ENCODE data around the gene TUT1.

Gene TUT1

DNA sequence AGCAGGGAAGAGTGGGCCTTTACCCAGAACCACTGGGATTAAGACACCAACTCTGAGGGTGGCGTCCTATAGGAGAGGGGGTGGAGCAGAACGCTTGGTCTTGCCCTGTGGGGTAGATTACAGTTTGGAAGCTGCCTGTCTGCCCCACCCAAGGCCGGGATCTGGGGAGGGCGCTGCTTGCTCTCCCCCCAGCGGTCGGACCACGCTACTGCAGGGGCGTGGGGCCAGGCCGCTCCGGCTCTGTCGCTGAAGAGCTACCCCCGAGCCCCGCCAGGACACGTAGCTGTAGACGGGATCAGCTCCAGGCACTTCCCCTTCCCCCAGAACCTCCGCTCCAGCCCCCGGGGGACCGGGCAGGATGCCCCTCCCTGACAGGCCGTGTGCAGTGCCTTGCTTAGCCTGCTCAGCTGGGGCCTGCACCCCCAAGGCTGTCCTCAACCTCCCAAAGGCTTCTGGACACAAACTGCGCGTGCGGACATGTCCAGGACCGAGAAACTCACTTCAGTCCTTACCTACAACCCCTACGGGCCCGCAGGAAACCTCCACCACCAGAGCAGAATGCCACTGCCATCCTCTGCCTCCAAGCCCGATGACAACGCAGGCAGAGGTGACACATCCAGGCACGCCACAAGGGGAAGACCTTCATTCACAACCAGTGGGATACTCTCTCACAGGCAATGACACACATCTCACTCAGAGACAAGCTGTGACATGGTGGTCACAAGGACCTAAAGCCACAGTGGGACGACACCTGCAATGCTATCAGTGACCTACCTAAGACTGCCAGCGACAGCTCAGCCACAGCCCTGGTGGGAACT, 48.4 kb downstream of the TUT1 start:
- TF ChIP-seq, protein P1, sequence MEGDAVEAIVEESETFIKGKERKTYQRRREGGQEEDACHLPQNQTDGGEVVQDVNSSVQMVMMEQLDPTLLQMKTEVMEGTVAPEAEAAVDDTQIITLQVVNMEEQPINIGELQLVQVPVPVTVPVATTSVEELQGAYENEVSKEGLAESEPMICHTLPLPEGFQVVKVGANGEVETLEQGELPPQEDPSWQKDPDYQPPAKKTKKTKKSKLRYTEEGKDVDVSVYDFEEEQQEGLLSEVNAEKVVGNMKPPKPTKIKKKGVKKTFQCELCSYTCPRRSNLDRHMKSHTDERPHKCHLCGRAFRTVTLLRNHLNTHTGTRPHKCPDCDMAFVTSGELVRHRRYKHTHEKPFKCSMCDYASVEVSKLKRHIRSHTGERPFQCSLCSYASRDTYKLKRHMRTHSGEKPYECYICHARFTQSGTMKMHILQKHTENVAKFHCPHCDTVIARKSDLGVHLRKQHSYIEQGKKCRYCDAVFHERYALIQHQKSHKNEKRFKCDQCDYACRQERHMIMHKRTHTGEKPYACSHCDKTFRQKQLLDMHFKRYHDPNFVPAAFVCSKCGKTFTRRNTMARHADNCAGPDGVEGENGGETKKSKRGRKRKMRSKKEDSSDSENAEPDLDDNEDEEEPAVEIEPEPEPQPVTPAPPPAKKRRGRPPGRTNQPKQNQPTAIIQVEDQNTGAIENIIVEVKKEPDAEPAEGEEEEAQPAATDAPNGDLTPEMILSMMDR (conservative IDR thresholded peaks at IDR 0.05; ENCODE audit: control insufficient read depth, insufficient read depth, low read depth, low read length), result peak; percentile 88
- peak; percentile 86 for DNase-seq (ENCODE audit: low read depth)
- peak overlapping the region; percentile 98 for H3K4me3 ChIP-seq (ENCODE audit: control insufficient read depth, low read depth, low read length)

DNA sequence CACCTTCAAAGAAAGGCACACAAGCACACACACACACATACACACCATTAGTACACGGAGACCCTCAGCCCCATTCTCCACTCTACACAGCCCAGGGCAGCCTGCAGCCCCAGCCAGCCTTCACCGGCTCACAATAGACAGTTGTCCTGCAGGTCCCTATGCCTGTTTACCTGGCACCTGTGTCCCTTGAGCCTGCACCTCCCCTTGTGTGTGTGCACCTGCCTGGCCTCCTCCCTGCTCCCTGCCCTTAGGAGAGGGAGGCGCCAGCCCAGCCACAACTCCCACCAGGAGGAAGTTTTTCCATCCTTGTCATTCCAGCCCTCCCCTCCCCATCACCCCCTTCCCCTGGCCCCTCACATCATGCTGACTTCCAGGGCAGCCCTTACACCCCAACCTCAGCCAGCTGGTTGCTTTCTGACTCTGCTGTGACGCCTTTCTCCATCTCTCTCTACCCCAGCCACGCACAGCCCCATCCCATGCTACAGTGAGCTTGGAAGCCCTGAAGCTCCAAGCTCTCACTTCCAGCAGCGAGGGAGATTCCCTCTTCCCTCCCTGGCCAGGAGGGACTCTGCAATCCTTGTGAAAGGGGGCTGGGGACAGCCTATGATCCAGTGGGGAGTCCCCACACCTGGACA, 49.1 kb downstream of the TUT1 start:
- H3K4me3 ChIP-seq (ENCODE audit: control insufficient read depth, low read depth, low read length), result peak overlapping the region; percentile 98
- TF ChIP-seq, protein P1 (conservative IDR thresholded peaks at IDR 0.05; ENCODE audit: control insufficient read depth, insufficient read depth, low read depth, low read length), result no peak
- DNase-seq (ENCODE audit: low read depth), result no peak

DNA sequence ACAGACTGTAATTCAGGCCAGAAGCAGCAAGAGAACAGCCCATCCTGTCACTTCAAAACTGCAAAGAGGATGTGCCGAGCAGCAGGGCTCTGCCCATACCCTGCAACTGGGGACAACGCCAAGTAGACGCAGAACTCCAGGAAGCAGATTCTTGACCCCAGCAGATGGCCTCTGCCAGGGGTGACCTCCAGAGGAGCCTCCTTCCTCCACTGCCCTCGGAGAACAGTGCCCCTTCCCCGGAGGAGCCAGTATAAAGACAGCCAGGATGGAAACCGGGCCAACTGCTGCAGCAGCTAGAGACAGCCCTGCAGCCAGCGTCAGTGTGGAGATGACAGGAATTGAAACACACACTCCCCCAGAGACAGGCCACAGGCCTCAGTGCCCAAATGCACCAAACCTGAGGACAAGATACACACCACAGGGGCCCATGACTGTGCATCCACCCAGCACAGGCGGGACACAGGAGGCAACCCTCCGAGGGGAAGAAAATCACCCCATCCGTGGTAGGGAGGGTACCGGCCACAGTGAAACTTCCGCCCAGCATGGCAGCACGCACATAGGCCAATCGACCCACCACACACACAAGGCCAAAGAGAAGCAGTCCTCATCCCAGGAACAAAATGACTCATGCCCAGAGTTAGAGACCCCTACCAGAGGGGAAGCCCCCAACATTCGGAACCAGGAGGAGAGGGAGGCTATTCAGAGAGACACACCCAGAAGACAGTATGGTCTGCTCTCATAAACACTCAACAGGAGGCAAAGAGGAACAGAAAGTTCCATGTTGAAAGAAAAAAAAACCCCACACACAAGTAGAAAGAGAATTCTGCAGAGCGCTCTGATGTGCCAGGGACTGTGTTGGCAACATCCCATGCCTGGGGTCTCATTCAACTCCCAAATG, 50.3 kb downstream of the TUT1 start:
- H3K4me3 ChIP-seq (ENCODE audit: control insufficient read depth, low read depth, low read length), result peak overlapping the region; percentile 98
- DNase-seq (ENCODE audit: low read depth), result peak; percentile 33
- TF ChIP-seq, protein P1 (conservative IDR thresholded peaks at IDR 0.05; ENCODE audit: control insufficient read depth, insufficient read depth, low read depth, low read length), result no peak

DNA sequence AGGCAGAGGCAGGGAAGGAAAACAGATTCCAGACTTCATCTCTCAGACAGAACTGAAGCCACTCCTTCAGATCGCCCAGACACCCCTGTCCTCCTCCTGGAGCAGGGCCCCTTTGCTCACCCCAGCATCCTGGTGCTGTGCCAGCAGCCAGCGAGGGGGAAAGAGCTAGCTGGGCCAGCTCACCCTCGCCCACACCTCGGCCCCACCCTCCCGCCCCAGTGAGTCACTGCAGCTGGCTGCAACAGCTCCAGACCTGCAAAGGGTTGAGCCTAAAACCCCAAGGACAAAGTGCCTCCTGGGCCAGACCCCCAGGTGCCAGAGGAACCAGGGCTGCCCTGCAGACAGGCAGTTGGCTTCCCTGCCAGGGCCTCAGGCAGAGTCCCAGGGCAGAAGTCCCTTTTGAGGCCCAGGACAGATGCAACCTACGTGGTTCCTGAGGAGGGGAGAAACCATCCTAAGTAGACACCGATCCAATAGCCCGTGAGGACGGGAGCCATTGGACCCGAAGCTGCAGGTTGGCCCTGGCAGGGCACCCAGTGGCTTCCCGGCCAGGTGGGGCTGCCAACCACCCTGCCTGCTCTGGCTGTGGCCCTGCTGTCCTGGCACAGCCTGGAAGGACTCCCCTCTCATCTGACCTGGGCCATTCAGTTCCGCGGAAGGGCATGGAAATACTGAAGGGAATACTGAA, 51.9 kb downstream of the TUT1 start:
- peak overlapping the region; percentile 43 for H3K4me3 ChIP-seq (ENCODE audit: control insufficient read depth, low read depth, low read length)
- DNase-seq (ENCODE audit: low read depth), result peak; percentile 93
- TF ChIP-seq, protein P1 (conservative IDR thresholded peaks at IDR 0.05; ENCODE audit: control insufficient read depth, insufficient read depth, low read depth, low read length), result no peak

DNA sequence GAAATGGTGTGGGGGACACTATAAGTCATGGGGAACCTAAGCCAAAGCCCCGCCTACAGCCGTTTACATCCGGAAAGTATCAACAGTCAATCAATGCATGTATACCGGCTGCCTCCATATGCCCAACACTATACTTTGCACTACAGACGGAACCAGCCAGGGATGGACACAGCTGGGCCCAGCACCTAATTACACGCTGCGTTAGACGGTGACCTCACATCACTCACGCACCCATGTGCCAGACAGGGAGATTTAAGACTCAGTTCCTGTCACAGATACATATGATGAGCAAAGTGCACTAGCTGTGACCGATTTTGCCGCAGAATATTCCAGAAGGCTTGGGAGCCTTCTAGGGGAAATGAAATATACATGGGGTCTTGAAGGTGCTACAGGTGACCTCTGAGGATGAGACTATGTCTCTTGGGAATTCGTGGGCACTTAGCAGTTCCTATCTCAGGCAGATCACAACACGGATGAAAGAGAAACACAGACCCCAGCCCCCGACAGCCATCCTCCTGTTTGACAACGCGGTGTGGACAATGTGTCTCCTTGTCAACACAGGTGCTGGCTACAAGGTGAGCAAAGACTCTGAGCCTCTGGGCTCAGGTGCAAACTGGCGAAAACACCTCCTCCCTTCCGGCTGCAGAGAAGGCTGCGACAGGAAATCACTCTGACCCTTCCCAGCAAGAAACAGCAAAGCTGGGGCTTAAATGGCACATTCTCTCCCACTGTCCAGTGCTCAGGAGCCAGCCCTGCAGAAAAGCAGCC, 52.7 kb downstream of the TUT1 start:
- DNase-seq (ENCODE audit: low read depth), result no peak
- TF ChIP-seq, protein P1 (conservative IDR thresholded peaks at IDR 0.05; ENCODE audit: control insufficient read depth, insufficient read depth, low read depth, low read length), result no peak
- H3K4me3 ChIP-seq (ENCODE audit: control insufficient read depth, low read depth, low read length), result peak overlapping the region; percentile 43
